Muscle of arm (tissue), 12 donors: ENCODE measurements around the gene MCEMP1. TPM values are rescaled to one million over a fixed set of nuclear protein-coding genes. Genes with fewer than 3 reads are reported as not detected.

ENCODE experiments used
- DNase-seq: peaks from one replicate; pipeline ENCODE4 v3.0.0-alpha.2; 2013
- polyA plus RNA-seq, 12 donors: library from polyadenylated mRNA; unstranded; fragments of 120-200 nt; gene quantifications; one replicate each; pipeline ENCODE4 v1.2.1, GENCODE V29; 2013; ENCODE audit not compliant: insufficient read length in 12 of 12

Gene MCEMP1
- polyA plus RNA-seq, 12 donors, result 0.11 to 0.94 (median 0.26) TPM; not detected in 6

GRCh38 chr19:7670150-7670783 is 6.6 kb upstream of the MCEMP1 start:
- DNase-seq, result peak; percentile 16

- DNase-seq, result no peak
Measured at GRCh38 chr19:7670790-7671189, 6.1 kb upstream of the MCEMP1 start.

- DNase-seq, result no peak
Measured at GRCh38 chr19:7672522-7672921, 4.4 kb upstream of the MCEMP1 start.

DNA sequence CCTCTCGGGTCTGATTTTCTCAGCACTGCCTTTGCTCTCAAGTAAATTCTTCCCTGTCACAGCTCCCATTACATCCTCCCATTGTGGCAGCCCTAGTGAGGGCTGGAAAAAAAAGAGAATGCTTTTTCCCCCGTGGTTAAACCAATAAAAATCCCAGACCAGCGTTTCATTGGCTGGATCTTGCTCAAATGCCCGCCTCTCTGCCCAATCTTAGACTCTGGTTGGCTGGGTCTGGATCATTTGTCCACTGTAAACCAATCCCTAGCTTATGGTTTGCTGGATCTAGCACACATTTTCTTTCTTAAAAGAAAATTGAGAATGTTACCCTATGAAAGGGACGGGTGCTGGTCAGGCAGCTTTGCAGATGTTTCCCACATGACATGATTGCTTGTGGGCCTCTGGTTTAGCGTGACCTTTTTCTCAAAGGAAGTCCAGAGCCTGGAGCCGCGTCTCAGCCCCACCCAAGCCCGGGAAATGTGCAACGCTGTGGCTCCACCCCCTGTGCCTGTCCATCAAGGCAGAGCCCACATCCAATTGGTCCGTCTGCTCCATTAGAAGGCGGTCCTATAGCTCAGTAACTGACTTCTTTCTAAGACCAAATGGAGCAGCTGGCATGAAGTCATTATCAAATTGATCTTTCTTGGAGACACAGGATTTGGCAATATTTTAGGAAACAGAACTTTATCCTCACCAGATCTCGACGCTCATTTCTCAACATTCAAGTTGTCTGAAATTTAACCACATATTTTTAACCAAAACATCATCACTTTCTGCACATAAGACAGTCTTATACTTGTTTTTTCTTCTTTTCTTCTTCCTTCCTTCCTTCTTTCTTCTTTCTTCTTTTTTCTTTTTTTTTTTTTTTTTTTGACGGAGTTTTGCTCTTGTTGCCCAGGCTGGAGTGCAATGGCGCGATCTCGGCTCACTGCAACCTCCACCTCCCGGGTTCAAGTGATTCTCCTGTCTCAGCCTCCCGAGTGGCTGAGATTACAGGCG is 2.6 kb upstream of the MCEMP1 start:
- DNase-seq, result peak; percentile 40

DNA sequence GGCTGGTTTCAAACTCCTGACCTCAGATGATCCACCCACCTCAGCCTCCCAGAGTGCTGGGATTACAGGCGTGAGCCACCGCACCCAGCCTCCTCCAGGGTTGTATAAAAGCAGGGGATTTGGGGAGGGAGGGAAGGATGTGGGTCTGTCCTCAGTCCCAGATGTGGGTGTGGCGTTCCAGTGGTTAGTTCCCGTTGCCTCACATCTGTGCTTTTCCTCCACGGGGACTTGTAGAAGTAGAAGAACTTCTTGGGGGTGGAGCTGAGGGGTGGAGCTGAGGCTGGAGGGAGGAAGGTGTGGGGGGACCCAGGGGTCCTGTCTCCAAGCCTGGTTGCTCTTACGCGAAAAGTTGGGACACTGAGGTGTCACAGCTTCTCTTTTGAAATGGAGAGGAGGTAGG is 514 bp upstream of the MCEMP1 start:
- DNase-seq, result no peak

DNA sequence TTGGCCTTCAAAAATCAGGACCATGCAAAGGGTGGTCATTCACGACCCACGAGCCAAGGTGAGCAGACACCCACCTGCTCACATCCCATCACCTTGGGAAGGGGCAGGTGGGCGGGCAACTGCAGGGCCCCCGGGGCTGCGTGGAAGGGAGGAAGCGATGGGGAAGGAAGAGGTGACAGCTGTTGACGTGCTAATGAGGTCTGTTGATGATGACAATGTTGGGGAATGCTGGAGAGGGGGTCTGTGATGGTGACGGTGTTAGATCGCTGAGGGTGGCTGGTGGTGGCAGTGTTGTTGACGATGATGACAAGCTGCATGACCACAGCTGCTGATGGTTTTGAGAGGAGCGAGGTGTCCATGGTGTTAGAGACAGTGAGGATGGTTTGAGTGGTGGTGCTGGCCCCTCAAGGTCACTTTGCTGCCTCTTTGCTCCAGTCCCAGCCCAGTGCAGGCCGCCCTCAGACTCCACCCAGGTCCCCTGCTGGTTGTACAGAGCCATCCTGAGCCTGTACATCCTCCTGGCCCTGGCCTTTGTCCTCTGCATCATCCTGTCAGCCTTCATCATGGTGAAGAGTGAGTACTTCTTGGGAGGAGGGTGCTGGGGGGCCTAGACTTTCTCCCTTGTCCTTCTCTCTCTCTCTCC is 900 bp downstream of the MCEMP1 start:
- DNase-seq, result no peak

DNA sequence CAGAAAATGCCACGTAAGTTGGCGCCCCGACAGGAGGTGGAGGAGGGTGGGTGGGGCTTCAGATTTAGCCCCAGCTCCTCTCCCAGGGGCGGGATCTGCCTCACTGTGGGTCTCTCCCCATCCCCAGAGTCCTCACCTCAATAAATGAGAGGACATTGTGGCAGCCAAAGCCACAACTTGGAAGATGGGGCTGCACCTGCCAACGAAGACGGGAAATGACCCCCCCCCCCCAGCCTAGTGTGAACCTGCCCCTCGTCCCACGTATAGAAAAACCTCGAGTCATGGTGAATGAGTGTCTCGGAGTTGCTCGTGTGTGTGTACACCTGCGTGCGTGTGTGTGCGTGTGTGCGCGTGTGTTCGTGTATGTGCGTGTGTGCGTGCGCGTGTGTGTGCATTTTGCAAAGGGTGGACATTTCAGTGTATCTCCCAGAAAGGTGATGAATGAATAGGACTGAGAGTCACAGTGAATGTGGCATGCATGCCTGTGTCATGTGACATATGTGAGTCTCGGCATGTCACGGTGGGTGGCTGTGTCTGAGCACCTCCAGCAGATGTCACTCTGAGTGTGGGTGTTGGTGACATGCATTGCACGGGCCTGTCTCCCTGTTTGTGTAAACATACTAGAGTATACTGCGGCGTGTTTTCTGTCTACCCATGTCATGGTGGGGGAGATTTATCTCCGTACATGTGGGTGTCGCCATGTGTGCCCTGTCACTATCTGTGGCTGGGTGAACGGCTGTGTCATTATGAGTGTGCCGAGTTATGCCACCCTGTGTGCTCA is 2.3 kb downstream of the MCEMP1 start:
- DNase-seq, result no peak

GRCh38 chr19:7679771-7680605 is 3.1 kb downstream of the MCEMP1 start:
- no peak for DNase-seq

DNA sequence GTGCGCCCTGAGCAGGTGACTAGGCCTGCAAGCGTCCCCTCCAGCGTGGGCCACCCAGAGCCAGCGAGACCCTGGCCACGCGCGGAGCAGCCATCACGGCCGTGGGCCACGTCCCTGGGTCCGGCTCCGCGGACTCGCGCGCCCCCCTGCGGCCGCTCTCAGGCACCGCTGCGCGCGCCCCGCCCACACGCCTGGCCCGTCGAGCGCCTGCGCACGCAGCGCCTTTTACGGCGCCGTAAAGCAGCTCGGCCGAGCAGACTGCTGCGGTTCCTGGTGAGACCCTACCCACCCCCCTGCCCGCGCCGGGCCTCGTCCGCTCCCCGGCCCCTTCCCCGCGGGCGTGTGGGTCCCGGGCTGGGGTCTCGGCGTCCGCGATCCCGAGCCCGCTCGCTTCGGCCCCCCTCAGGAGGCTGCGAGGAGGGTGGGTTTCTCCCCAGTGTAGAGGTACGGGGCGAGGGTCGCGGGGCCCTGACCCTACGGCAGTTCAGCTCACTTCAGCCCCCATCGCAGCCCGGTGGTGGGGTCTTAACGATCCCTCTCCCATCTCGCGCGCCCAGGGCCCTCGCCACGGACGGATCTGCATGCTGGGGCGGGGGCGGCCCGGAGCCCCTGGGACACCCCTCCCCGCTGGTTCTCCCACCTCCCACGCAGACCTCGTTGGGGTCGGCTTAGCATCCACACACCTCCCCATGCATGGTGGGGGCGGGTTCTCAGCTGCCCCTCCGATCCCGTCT is 3.9 kb downstream of the MCEMP1 start, which contains the start of gene TRAPPC5:
Gene TRAPPC5, plus strand, starts transcription at position 228 of the 734 bp plus-strand sequence. CDS start 1,421 bp downstream, outside the sequence.
- peak; percentile 90 for DNase-seq

DNA sequence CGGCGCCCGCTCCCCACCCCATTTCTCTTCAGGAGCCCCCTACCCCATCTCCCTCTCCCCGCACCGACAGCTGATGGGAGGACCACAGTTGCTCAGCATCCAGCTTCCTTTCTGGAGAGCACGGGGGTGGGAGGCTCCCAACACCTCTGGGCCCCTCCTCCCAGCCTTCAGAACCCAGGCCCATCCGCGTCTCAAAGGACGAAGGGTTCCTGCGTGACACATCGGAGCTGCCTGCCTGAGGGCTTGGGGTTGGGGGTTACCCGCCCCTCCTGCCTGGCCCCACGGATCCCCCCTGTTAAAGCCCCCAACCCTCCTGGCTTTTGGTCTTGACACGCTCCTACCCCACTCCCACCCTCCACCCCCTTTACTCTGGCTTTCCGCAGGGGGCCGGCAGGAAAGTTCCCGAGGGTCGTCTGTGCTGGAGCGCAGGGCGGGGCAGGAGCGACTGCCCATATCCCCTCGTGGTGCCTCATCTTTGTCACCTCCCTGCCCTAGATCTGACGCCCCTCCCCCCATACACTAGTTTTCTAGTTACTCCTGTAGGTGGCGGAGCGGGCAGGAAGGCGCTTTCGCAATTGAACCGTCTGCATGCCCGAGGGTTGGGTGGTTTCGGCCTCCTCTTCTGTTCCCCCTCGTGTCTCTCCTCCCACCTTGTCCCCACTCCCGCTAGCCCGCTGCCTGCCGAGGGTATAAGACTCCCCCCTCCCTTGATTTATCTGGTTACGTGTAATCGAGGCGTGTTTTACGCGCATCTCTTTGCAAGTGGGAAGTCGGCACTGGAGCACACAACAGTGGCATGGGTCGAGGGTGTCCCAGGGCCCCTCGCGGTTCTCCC is 4.7 kb downstream of the MCEMP1 start:
- DNase-seq, result peak; percentile 73

DNA sequence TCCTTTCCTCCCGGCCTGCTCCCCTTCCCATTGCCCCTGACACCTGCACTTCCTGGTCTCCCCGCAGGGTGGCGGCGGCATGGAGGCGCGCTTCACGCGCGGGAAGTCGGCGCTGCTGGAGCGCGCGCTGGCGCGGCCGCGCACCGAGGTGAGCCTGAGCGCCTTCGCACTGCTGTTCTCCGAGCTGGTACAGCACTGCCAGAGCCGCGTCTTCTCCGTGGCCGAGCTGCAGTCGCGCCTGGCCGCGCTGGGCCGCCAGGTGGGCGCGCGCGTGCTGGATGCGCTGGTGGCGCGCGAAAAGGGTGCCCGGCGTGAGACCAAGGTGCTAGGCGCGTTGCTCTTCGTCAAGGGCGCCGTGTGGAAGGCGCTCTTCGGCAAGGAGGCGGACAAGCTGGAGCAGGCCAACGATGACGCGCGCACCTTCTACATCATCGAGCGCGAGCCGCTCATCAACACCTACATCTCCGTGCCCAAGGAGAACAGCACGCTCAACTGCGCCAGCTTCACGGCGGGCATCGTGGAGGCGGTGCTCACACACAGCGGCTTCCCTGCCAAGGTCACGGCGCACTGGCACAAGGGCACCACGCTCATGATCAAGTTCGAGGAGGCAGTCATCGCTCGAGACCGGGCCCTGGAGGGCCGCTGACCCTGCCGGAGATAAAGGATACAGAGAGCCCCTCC is 5.4 kb downstream of the MCEMP1 start:
- no peak for DNase-seq

- no peak for DNase-seq
Measured at GRCh38 chr19:7685546-7686445, 8.9 kb downstream of the MCEMP1 start.

DNA sequence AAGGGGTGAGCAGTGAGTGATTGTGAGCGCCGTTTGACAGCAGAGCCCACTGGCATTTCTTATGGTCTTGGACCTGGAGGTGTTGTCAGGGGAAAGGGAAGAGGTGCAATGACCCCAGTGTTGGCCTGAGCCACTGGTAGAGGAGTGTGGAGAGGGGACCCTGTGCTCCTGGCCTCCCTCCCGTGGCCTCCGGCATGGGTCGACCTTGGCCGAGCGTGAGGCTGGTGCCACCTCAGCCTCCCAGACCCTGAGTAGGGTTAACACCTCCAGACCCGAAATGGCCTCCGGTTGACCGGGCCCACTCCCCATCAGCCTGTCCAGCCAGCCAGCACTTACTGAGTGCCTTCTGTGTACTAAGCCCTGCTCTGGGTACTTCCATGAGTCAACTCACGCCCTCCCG is 10.3 kb downstream of the MCEMP1 start:
- DNase-seq, result no peak

GRCh38 chr19:7689165-7689564 is 12.3 kb downstream of the MCEMP1 start:
- no peak for DNase-seq

DNA sequence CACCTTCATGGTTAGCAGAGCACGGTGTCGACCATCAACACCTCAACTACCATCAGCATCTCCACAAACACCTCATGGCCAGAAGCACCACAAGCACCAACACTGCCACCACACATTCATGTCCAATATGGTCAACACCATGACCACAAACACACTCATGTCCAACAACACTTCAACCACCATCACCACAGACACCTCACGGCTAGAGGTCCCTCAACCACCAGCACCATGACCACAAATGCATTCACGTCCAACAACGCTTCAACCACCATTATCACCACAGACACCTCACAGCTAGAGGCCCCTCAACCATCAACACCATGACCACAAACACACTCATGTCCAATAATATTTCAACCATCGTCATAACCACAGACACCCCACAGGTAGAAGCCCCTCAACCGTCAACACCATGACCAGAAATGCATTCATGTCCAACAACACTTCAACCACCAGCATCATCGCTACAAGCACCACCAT is 13.9 kb downstream of the MCEMP1 start:
- DNase-seq, result no peak

DNA sequence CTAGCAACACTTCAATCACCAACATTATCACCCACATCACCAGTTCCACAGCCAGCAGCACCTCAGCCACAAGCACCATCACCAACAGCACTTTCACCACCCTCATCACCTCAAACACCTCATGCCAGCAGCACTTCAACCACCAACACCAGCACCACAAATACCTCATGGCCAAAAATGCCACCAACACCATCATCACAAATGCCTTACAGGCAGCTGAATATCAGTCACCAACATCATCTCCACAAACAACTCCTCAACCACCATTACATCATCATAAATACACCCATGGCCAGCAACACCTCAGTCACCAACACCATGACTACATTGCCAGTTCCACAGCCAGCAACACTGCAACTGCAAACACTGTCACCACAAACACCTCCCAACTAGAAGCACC is 14.6 kb downstream of the MCEMP1 start:
- no peak for DNase-seq
